K562 (cell line): Measurements from ENCODE around the gene EEF1AKMT1. TPM values are rescaled to one million over a fixed set of nuclear protein-coding genes. Genes with fewer than 3 reads are reported as not detected.

Source experiments
- ERF ChIP-seq: fragments of 450-650 bp; formaldehyde crosslinking; IDR thresholded peaks from 2 replicates; pipeline ENCODE4 v1.4.0; 2020; ENCODE audit warnings: mild to moderate bottlenecking, mixed read lengths
- TOE1 ChIP-seq, 2 experiments: fragments of 450-650 bp in 1 of 2; sonication (generic) in 1 of 2; formaldehyde crosslinking in 1 of 2; IDR thresholded peaks; 2 replicates each; pipeline versions ENCODE4 v1.7.1 to v1.8.0; 2016 to 2022; ENCODE audit warnings: borderline replicate concordance in 2 of 2, mild to moderate bottlenecking in 2 of 2, antibody characterized with exemption in 1 of 2, inconsistent platforms in 1 of 2, low read depth in 1 of 2, missing genetic modification reagents in 1 of 2, moderate library complexity in 1 of 2
- ZNF197 ChIP-seq: fragments of 200-800 bp; sonication (Bioruptor generic); IDR thresholded peaks from 2 replicates; pipeline ENCODE4 v1.6.1; 2016; ENCODE audit warnings: low read depth, missing genetic modification characterization, missing compliant biosample characterization
- ZNF445 ChIP-seq: fragments of 250-450 bp; sonication (Bioruptor Pico); IDR thresholded peaks from 2 replicates; pipeline ENCODE4 v1.4.0; 2020; ENCODE audit warnings: low read depth, mild to moderate bottlenecking, moderate library complexity
- polyA plus RNA-seq, 8 experiments: library from polyadenylated mRNA; depleted of rRNA in 4 of 8; stranded (reverse) in 5 of 8; unstranded in 3 of 8; fragments of >200 nt; fragmentation: Nextera tagmentation in 2 of 8; fragmentation: Illumina TruSeq in 1 of 8; extraction: Ambion mirVana in 2 of 8; extraction: Trizol in 1 of 8; gene quantifications; 2 replicates each; pipeline versions ENCODE4 v1.2.1 to v1.2.3, GENCODE V29; 2011 to 2014; ENCODE audit warnings: inconsistent platforms in 1 of 8, missing spikeins in 1 of 8
- total RNA-seq, 7 experiments: library from RNA; depleted of rRNA in 6 of 7; stranded (reverse); fragments of >200 nt in 6 of 7; fragmentation: Illumina TruSeq in 2 of 7; extraction: Trizol in 2 of 7; gene quantifications; 2 replicates each; pipeline versions ENCODE4 v1.2.1 to v1.2.3, GENCODE V29; 2011 to 2021; ENCODE audit warnings: low replicate concordance in 1 of 7
- TF ChIP-seq, protein P1 (sequence below): fragments of 450-650 bp; IDR thresholded peaks from 2 replicates; pipeline ENCODE4 v1.6.1; 2016; ENCODE audit warnings: low read depth, mild to moderate bottlenecking, moderate library complexity
- TF ChIP-seq, protein P2 (sequence below): fragments of 250-450 bp; sonication (Bioruptor Pico); IDR thresholded peaks from 2 replicates; pipeline ENCODE4 v1.9.0; 2021; ENCODE audit warnings: mild to moderate bottlenecking, inconsistent platforms

Gene EEF1AKMT1
- total and polyA plus RNA-seq, 9 of the 15 experiments (the other 6 are each of a cell fraction or from before 2014, with no cell fraction given), result 5.3 to 36.3 (median 7.9) TPM

- TF ChIP-seq, protein P1, sequence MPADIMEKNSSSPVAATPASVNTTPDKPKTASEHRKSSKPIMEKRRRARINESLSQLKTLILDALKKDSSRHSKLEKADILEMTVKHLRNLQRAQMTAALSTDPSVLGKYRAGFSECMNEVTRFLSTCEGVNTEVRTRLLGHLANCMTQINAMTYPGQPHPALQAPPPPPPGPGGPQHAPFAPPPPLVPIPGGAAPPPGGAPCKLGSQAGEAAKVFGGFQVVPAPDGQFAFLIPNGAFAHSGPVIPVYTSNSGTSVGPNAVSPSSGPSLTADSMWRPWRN, result no peak
- no peak for TF ChIP-seq ZNF445
- TF ChIP-seq TOE1 (IDR thresholded peaks at IDR 0.05; ENCODE audit: borderline replicate concordance), result no peak
- no peak for TF ChIP-seq TOE1 (CRISPR knock-in tag; IDR thresholded peaks at IDR 0.05; ENCODE audit: borderline replicate concordance, low read depth)
- no peak for TF ChIP-seq ZNF197 (CRISPR knock-in tag)
- no peak for TF ChIP-seq ERF (CRISPR knock-in tag)
- TF ChIP-seq, protein P2, sequence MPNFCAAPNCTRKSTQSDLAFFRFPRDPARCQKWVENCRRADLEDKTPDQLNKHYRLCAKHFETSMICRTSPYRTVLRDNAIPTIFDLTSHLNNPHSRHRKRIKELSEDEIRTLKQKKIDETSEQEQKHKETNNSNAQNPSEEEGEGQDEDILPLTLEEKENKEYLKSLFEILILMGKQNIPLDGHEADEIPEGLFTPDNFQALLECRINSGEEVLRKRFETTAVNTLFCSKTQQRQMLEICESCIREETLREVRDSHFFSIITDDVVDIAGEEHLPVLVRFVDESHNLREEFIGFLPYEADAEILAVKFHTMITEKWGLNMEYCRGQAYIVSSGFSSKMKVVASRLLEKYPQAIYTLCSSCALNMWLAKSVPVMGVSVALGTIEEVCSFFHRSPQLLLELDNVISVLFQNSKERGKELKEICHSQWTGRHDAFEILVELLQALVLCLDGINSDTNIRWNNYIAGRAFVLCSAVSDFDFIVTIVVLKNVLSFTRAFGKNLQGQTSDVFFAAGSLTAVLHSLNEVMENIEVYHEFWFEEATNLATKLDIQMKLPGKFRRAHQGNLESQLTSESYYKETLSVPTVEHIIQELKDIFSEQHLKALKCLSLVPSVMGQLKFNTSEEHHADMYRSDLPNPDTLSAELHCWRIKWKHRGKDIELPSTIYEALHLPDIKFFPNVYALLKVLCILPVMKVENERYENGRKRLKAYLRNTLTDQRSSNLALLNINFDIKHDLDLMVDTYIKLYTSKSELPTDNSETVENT (CRISPR knock-in tag), result no peak
These were observed 52.1 kb downstream of the EEF1AKMT1 start (continued) for GRCh38 chr13:20721454-20722357.
